HepG2 (cell line): Measurements from ENCODE around the gene ZNF396. TPM values are rescaled to one million over a fixed set of nuclear protein-coding genes. Genes with fewer than 3 reads are reported as not detected.

Experiments
- CEBPB ChIP-seq: IDR thresholded peaks from 2 replicates; pipeline ENCODE4 v1.6.1; 2011; ENCODE audit warnings: low read depth, low read length, improper control_type of control experiment, borderline replicate concordance
- EED ChIP-seq: sonication (generic); formaldehyde crosslinking; IDR thresholded peaks from 2 replicates; pipeline ENCODE4 v1.5.0; 2020; ENCODE audit warnings: mild to moderate bottlenecking, missing genetic modification reagents
- EP300 ChIP-seq, 3 experiments: sonication (generic) in 1 of 3; formaldehyde crosslinking in 1 of 3; IDR thresholded peaks; 2 replicates each; pipeline versions ENCODE4 v1.5.1 to v1.6.1; 2011 to 2020; ENCODE audit warnings: low read depth in 2 of 3, low read length in 2 of 3, borderline replicate concordance in 1 of 3, improper control_type of control experiment in 1 of 3, mild to moderate bottlenecking in 1 of 3, missing genetic modification reagents in 1 of 3, moderate library complexity in 1 of 3
- FLYWCH1 ChIP-seq: sonication (generic); formaldehyde crosslinking; IDR thresholded peaks from 2 replicates; pipeline ENCODE4 v1.8.1; 2023; ENCODE audit warnings: mild to moderate bottlenecking, missing genetic modification reagents
- HDAC2 ChIP-seq: sonication (generic); formaldehyde crosslinking; IDR thresholded peaks from 2 replicates; pipeline ENCODE4 v1.4.0; 2020; ENCODE audit warnings: missing genetic modification reagents
- HIC2 ChIP-seq: sonication (generic); formaldehyde crosslinking; IDR thresholded peaks from 2 replicates; pipeline ENCODE4 v1.9.0; 2022; ENCODE audit warnings: low read depth, missing genetic modification reagents
- HNRNPLL ChIP-seq: fragments of 200-400 bp; formaldehyde crosslinking; IDR thresholded peaks from 2 replicates; pipeline ENCODE4 v1.6.1; 2017; ENCODE audit warnings: mild to moderate bottlenecking, low read depth, low read length; ENCODE audit not compliant: poor library complexity, severe bottlenecking
- PAXIP1 ChIP-seq: sonication (generic); formaldehyde crosslinking; conservative IDR thresholded peaks from 2 replicates; pipeline ENCODE4 v1.4.0; 2020; ENCODE audit warnings: mild to moderate bottlenecking, missing genetic modification reagents, moderate library complexity
- SOX6 ChIP-seq, 2 experiments: fragments of 450-650 bp in 1 of 2; sonication (generic) in 1 of 2; formaldehyde crosslinking in 1 of 2; IDR thresholded peaks; 2 replicates each; pipeline versions ENCODE4 v1.4.0 to v1.6.1; 2017 to 2020; ENCODE audit warnings: antibody characterized with exemption in 1 of 2, mild to moderate bottlenecking in 1 of 2, missing genetic modification reagents in 1 of 2
- ZBTB10 ChIP-seq: sonication (generic); formaldehyde crosslinking; IDR thresholded peaks from 2 replicates; pipeline ENCODE4 v1.4.0; 2020; ENCODE audit warnings: missing genetic modification reagents, borderline replicate concordance
- ZBTB7B ChIP-seq: sonication (generic); formaldehyde crosslinking; IDR thresholded peaks from 2 replicates; pipeline ENCODE4 v1.4.0; 2020; ENCODE audit warnings: missing genetic modification reagents
- ZFY ChIP-seq: sonication (generic); formaldehyde crosslinking; IDR thresholded peaks from 2 replicates; pipeline ENCODE4 v1.4.0; 2020; ENCODE audit warnings: missing genetic modification reagents
- ZNF687 ChIP-seq: sonication (generic); formaldehyde crosslinking; IDR thresholded peaks from 2 replicates; pipeline ENCODE4 v1.5.1; 2020; ENCODE audit warnings: mild to moderate bottlenecking, missing genetic modification reagents, moderate library complexity
- ZNF816 ChIP-seq: sonication (generic); formaldehyde crosslinking; IDR thresholded peaks from 2 replicates; pipeline ENCODE4 v1.8.0; 2022; ENCODE audit warnings: missing genetic modification reagents, mild to moderate bottlenecking, borderline replicate concordance
- ZSCAN20 ChIP-seq: sonication (generic); formaldehyde crosslinking; IDR thresholded peaks from 2 replicates; pipeline ENCODE4 v1.4.0; 2020; ENCODE audit warnings: missing genetic modification reagents, mild to moderate bottlenecking, borderline replicate concordance
- ZSCAN22 ChIP-seq: sonication (generic); formaldehyde crosslinking; IDR thresholded peaks from 2 replicates; pipeline ENCODE4 v1.4.0; 2020; ENCODE audit warnings: mild to moderate bottlenecking, missing genetic modification reagents
- polyA plus RNA-seq, 8 experiments: library from polyadenylated mRNA; depleted of rRNA in 3 of 8; stranded (reverse) in 7 of 8; unstranded in 1 of 8; fragments of >200 nt; fragmentation: Illumina TruSeq in 4 of 8; extraction: Trizol in 4 of 8; gene quantifications; 2 replicates each; pipeline versions ENCODE4 v1.2.1 to v1.2.3, GENCODE V29; 2011 to 2016; ENCODE audit warnings: low read depth in 4 of 8, missing spikeins in 1 of 8, mixed read lengths in 1 of 8; ENCODE audit not compliant: insufficient read depth in 1 of 8
- total RNA-seq, 5 experiments: library from RNA; depleted of rRNA; stranded (reverse); fragments of >200 nt; fragmentation: Illumina TruSeq; extraction: Trizol; gene quantifications; 2 replicates each; pipeline ENCODE4 v1.2.3, GENCODE V29; 2016; ENCODE audit warnings: low read depth in 1 of 5

ZNF396 gene
- total and polyA plus RNA-seq, 2 of the 13 experiments (the other 11 are each of a cell fraction or from before 2014, with no cell fraction given), result 0.25 to 0.75 TPM

GRCh38 chr18:35408843-35409261 is 31.7 kb upstream of the ZNF396 start (continued):
- TF ChIP-seq ZNF816 (CRISPR knock-in tag), result no peak
- TF ChIP-seq EP300 (IDR thresholded peaks at IDR 0.05; ENCODE audit: low read depth in 2 of 2, low read length in 2 of 2), result peak in 1 of 2 experiments; percentile 69; a peak in 1 of 4 replicates
- TF ChIP-seq EP300 (CRISPR knock-in tag; IDR thresholded peaks at IDR 0.05; ENCODE audit: borderline replicate concordance), result no peak
- no peak for TF ChIP-seq ZSCAN20 (CRISPR knock-in tag)
- no peak for TF ChIP-seq SOX6 (IDR thresholded peaks at IDR 0.05)
- peak; percentile 30; the same call in 1 of the 2 replicates for TF ChIP-seq SOX6 (CRISPR knock-in tag; IDR thresholded peaks at IDR 0.05)
- TF ChIP-seq ZBTB7B (CRISPR knock-in tag), result 0 out of 2 replicates have a peak, but pooled peaks have one; percentile 24
- no peak for TF ChIP-seq ZSCAN22 (CRISPR knock-in tag)
- TF ChIP-seq CEBPB, result peak; percentile 15; the same call in 1 of the 2 replicates
- TF ChIP-seq HIC2 (CRISPR knock-in tag), result no peak
- no peak for TF ChIP-seq FLYWCH1 (CRISPR knock-in tag)
- TF ChIP-seq EED, result no peak
- 0 out of 2 replicates have a peak, but pooled peaks have one; percentile 19 for TF ChIP-seq PAXIP1 (CRISPR knock-in tag)
- peak; percentile 32; the same call in 1 of the 2 replicates for TF ChIP-seq ZNF687
- TF ChIP-seq HNRNPLL, result peak; percentile 22
- TF ChIP-seq ZBTB10 (CRISPR knock-in tag), result no peak
- peak; percentile 37; the same call in 1 of the 2 replicates for TF ChIP-seq HDAC2 (CRISPR knock-in tag)
- no peak for TF ChIP-seq ZFY (CRISPR knock-in tag)
